G401.6 (cell line): ENCODE data around the gene ACSBG1.
"Not testable (repeated sequence)": the region's sequence is repeated elsewhere in the genome, so short reads cannot be mapped to it uniquely, and the experiment has no call there.

Experiments
- FAIRE-seq: peaks from 2 replicates; lab custom pipeline; 2012; peaks lifted over from hg19 to GRCh38; lab: Jason Lieb, UNC

The ACSBG1 gene

DNA sequence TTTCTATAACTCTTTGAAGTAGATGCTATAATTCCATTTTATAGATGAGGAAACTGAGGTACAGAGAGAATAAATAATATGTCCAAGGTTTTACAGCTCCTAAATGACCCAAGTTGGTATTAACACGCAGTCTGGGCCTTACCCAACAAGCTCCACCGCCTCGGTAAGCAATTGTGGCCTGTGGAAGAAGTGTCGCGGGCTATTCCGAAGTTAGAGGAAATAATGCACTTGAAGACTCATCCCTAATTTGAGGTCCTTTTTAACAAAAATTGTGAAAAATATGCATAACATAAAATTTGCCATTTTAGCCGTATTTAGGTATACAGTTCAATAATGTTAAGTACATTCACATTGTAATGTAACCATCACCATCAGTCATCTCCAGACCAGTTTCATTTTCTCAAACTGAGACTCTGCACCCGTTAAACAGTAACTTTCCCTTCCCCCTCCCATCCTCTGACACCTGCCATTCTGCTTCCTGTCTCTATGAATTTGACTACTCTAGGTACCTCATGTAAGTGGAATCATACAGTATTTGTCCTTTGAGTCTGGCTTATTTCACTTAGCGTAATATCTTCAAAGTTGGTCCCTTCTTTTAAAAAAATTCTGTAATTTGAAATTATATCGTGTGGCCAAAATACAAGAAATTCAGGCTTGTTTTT, 67.0 kb downstream of the ACSBG1 start:
- FAIRE-seq = no peak

GRCh38 chr15:78164010-78164409, 70.4 kb downstream of the ACSBG1 start:
- no peak for FAIRE-seq

DNA sequence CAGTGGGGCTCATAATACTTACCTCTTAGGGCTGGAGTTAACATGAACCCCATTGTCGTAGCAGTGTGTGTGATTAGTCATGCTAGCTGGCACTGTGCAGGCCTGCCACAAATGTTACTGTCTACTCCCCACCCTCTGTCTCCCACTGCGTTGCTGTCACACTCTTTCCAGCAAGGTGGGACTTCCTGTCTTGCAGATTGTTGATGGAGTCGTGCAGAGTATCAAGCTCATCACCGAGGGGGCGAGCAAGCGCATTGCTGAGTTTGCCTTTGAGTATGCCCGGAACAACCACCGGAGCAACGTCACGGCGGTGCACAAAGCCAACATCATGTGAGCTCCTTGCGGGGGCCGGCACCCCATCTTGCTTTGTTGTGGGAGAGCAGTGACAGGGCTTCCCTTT, 72.3 kb downstream of the ACSBG1 start:
- FAIRE-seq = no peak

GRCh38 chr15:78159395-78159794, 75.0 kb downstream of the ACSBG1 start:
- no peak for FAIRE-seq

DNA sequence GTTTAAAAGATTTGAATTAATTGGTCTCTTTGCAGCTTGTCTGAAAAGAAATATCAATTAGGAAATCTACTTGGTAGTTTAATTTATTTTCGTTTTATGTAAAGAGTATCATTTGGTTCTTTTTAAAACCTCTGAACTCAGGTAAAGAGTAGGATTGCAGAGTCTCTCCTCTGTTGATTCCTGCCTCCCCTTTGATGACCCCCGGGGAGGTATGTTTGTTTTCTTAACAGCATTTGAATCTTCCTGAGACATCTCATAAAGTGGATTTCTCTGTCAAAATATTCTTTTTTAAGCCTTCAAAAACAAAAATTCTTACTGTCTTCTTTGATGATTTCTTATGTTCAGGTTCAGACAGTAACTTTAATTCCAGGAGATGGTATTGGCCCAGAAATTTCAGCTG, 77.2 kb downstream of the ACSBG1 start:
- FAIRE-seq = no peak

DNA sequence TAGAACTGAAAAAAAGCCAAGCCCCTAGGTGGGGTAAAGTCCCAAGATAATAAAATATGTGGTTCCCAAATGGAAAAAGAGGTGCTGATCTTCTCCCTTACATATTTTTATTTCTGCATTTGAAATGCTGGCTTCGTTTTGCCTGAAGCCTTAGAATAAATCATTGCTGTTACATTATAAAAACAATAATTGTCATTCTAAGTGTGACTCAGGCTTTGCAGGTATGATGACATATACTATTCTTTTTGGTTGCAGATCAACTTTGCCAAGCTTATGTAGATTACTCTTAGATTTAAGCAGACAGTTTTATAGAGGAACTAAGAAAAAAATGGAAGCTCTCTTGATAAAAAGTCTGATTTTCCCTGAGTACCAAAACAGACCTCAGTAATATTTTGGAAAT, 77.7 kb downstream of the ACSBG1 start:
- FAIRE-seq = no peak

DNA sequence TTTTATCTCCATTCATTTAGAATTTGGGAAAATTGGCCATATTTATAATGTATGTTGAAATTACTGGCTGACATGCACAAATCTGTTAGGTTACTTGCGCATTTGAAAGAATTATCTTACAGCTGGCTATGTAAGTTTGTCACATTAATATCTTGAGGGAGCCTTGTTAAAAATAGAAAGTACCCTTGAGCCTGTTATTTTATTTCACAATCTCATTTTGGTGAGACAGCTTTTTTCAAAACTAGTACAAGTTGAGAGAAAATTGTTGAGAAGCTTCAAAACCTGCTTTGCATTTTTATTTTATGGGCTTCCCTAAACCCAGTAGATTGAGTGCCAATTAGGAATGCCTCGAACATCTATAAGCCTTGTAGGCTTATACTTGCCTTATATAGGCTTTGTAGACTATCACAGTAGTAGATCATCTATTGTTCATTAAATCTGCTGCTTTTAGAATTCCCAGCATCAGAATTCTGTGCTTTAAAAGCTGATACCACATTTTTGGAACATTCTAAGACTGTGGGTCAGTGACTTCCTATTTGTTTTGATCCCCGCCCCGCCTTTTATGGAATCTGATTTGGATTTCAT, 78.9 kb downstream of the ACSBG1 start:
- FAIRE-seq = no peak

DNA sequence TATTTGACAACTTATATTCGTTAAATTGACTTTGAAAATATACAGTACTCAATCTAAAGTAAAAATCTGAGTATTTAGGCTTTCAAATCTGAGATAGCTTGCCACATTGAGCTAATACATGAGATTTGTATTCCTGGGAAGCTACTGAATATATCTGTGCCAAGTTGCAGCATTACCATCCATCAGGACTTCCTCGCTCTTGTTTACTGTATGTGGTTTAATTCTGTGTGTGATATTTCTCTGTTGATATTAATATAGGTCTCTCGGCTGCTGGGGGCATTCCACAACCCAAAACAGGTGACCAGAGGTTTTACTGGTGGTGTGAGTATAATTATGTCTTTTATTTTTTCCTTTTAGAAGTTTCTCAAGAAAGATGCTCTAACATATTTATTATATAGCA, 79.4 kb downstream of the ACSBG1 start:
- no peak for FAIRE-seq

GRCh38 chr15:78151075-78151474, 83.3 kb downstream of the ACSBG1 start:
- not testable (repeated sequence) for FAIRE-seq

GRCh38 chr15:78149805-78150751, 84.3 kb downstream of the ACSBG1 start:
- FAIRE-seq = no peak

GRCh38 chr15:78149068-78149804, 85.1 kb downstream of the ACSBG1 start, which contains the start of gene IDH3A:
Gene IDH3A, plus strand, starts transcription at chr15:78149362. Its CDS starts 42 bp downstream, at chr15:78149404.
- FAIRE-seq = peak; percentile 89

- FAIRE-seq = no peak
Observed at GRCh38 chr15:78148392-78149067, 85.8 kb downstream of the ACSBG1 start.

DNA sequence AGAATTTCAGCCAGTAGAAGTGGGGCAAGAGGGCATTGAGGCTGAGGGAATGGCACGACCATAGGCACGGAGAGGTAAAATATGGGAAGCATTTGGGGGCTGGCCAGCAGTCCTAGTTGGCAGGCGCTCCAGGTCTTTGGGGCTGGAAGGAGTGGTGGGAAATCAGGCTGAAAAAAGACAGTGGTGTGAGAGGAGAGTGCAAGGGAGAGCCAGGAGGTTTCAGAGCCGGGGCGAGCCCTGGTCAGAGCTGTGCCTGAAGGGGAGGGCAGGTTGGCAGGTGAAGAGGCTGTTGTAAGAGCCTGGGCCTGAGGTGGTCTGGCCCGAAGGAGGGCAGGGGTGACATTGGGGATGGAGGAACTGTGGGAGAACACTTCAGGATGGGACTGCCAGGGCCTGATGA, 86.8 kb downstream of the ACSBG1 start:
- no peak for FAIRE-seq

GRCh38 chr15:78146425-78147154, 87.8 kb downstream of the ACSBG1 start:
- FAIRE-seq = no peak

DNA sequence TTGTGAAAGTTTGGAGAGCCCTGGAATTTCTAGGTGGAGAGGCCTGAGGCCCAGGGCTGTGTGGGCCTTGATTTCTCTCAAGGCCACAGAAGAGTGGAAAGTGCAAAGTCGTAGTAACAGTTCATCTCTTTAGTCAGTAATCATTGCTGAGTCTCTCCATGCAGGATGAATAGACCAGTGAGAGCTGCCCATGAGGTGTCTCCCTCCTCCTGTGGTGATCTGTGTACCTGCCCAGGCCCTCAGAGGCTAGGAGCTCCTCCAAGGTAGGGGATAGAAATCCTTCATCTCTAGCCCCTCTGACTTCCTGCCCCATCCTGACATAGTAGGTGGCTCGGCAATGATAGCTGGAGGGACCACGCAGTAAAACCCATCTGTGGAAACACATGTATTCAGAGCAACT, 92.0 kb downstream of the ACSBG1 start:
- no peak for FAIRE-seq

DNA sequence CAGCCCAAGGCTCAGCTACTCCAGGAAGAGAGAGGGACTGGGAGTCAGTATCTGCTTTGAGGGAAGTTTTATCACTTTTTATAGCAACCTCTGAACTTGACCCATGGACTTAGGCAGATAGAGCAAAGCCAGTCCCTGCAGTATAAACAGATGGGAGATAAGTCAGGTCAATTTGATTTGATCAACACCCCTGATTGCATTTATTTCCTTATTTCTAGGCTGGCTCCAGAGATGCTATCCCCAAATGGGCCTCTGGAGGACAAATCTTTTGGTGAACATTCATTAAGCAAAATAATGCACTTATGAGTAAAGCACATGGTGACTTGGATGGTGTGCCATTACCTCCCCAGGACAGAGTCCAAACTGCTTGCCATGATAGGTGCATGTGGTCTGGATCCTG, 94.1 kb downstream of the ACSBG1 start:
- no peak for FAIRE-seq

DNA sequence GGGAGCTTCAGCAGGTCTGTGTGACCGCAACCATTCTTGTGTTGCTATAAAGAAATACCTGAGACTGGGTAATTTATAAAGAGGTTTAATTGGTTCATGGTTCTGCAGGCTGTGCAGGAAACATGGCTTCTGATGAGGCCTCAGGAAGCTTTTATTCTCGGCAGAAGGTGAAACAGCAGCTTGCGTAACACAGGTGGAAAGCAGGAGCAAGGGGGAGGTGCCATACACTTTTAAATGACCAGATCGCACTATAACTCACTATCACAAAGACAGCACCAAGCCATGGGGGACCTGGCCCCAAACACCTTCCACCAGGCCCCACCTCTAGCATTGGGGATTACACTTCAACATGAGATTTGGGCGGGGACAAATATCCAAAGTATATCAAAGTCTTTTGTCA, 94.8 kb downstream of the ACSBG1 start:
- FAIRE-seq = no peak

DNA sequence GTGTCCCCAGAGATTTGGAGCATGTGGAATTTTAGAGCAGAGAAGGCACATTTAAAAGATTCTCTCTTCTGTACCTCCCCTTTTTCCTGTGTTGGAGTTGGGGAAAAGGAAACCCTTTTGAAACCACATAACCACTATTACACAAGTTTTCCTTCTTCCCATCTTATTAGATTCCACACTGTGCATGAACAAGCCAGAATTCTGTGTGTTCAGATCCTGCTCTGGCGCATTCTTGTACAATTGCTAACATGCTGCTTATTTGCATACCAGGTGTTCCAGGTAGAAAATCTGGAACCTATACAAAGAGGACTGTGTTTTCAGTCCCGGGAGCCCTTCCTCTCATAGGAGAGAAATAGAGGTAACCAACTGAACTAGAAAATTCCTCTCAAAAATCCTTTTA, 100.6 kb downstream of the ACSBG1 start:
- no peak for FAIRE-seq

DNA sequence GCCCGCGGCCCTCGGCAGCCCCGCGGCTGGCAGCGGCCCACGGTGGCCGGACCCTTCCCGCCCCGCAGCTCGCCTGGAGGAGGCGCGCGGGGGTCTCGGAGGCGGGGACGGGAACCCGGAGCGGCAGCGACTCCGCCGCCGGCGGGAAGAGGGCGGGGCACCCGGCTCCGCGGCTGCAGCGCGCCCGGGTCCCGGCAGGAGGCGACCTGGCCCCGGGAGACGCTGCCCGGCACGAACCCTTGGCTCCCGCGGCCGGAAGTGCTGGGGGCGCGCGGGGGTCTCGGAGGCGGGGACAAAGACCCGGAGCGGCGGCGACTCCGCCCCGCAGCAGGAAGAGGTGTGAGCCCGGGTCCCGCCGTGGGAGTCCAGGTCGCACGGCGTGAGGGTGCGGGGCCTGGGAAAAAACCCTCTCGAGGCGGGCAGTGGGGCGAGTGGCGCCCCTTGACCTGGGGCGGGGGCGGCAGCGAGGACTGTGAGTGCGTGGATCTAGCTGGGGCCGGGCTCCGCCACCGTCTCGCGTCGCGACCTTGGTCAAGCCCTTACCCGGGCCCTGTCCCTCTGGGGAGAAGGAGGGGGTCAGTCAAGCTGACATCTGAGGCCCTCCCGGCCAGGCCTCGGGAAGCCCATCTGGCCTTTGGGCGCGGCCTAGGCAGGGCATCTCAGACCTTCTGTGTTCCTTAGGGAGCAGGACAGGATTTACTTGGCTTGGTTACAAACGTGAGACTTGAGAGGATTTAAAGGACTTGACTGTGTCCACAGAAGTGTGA, 102.9 kb downstream of the ACSBG1 start, which contains the start of gene CIB2:
Gene CIB2 (minus strand): TSS at position 151 of the 767 bp plus-strand sequence. CDS start 230 bp downstream, outside the sequence.
- FAIRE-seq = no peak
